ENCODE data around the gene TMEM98.

DNA sequence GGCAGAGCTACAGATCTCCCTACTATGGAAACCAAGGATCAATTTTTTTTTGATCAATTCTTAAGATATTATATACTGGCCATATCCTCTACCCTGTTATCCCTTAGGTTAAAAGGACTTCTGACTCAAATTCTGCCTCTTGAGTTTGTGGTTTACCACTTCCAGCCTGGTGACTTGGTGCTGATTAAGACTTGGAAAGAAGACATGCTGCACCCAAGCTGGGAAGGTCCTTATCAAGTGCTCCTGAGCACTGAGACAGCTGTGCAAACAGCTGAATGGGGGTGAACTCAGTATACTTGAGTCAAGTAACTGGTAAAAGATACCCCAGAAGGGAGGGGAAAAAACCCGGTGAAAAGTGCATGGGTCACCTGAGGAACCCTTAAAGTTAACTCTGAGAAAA, 43.2 kb downstream of the TMEM98 start:
- TF ChIP-seq, protein P1, sequence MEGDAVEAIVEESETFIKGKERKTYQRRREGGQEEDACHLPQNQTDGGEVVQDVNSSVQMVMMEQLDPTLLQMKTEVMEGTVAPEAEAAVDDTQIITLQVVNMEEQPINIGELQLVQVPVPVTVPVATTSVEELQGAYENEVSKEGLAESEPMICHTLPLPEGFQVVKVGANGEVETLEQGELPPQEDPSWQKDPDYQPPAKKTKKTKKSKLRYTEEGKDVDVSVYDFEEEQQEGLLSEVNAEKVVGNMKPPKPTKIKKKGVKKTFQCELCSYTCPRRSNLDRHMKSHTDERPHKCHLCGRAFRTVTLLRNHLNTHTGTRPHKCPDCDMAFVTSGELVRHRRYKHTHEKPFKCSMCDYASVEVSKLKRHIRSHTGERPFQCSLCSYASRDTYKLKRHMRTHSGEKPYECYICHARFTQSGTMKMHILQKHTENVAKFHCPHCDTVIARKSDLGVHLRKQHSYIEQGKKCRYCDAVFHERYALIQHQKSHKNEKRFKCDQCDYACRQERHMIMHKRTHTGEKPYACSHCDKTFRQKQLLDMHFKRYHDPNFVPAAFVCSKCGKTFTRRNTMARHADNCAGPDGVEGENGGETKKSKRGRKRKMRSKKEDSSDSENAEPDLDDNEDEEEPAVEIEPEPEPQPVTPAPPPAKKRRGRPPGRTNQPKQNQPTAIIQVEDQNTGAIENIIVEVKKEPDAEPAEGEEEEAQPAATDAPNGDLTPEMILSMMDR (conservative IDR thresholded peaks at IDR 0.05 in 1 of 2, IDR thresholded peaks at IDR 0.05 in 1 of 2; ENCODE audit: extremely low read depth in 1 of 2, insufficient read depth in 1 of 2, low read depth in 1 of 2, low read length in 2 of 2): no peak
- TF ChIP-seq EZH2 (IDR thresholded peaks at IDR 0.05; ENCODE audit: borderline replicate concordance, low read length): no peak

Data from mammary epithelial cell (primary cell).